DMS 273 (cell line): ENCODE measurements around the gene TENT4A.

ENCODE experiments used
- DNase-seq: peaks from one replicate; lab custom pipeline; 2025; ENCODE audit not compliant: unreplicated experiment; lab: John Stamatoyannopoulos, UW

The TENT4A gene

DNA sequence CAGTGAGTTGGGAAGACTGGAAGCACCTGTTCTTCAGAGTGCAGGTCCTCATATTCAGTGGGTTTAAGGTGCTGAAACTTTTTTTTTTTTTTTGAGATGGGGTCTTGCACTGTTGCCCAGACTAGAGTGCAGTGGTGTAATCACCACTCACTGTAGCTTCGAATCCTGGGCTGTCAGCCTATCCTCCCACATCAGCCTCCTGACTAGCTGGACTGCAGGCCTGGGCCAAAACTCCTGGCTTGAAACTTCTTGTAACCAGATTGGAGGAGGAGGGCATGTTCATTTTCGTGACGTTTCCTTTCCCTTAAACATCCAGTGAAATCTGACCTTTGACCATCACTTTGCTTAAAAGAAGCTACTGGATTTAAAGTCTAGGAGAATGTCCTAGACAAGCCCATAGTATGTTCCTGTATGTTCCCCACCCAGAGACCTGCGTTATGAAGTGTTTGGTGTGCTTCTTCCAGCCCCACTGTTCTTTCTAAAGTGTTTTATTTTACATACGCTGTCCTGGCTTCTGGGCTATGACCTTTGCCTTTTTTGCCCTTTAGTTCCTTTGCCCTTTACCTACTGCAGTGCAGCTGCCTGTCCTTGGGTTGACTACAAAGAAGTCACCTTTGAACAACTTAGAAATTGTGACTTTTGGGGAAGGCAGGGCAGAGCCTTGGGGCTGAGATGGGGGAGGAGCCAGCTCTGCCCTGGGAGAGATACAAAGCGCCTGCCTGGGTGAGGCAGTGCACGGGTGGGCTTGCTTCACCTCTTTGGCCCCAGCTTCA lies 18.4 kb downstream of the TENT4A start:
- no peak for DNase-seq

GRCh38 chr5:6732634-6733410 lies 19.6 kb downstream of the TENT4A start:
- DNase-seq: peak; percentile 54

GRCh38 chr5:6733411-6734242 lies 20.4 kb downstream of the TENT4A start:
- DNase-seq: no peak

- no peak for DNase-seq
Measured at GRCh38 chr5:6734243-6734700, 21.0 kb downstream of the TENT4A start.

- DNase-seq: no peak
Measured at GRCh38 chr5:6734781-6735180, 21.5 kb downstream of the TENT4A start.

GRCh38 chr5:6736106-6736505 lies 22.9 kb downstream of the TENT4A start:
- DNase-seq: no peak

DNA sequence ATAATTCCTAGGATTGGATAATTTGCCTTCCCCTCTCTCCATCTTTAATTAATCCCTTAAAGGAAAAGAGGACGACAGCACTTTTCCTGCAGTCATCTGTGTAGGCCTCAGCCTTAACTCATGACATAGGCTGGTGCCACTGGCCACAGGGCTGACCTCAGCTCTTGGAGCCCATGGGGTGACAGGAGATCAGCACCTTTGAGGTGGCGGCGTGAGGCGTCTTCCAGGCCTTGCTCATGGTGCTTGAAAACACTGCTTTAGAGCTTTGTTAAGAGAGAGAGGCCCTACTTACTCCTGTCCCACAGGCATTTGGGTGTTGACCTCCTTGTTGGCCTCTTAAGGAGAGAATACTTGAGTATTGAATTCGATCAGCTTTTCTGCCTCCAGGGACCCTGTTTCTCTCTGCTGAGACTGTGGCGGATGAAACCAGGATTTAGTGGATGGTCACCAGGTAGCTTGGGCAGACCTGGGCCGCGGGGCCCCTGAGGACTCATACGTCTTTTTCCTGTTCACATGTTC lies 23.4 kb downstream of the TENT4A start:
- no peak for DNase-seq

- DNase-seq: no peak
Measured at GRCh38 chr5:6737043-6737941, 24.1 kb downstream of the TENT4A start.

GRCh38 chr5:6739603-6740002 lies 26.4 kb downstream of the TENT4A start:
- DNase-seq: no peak

DNA sequence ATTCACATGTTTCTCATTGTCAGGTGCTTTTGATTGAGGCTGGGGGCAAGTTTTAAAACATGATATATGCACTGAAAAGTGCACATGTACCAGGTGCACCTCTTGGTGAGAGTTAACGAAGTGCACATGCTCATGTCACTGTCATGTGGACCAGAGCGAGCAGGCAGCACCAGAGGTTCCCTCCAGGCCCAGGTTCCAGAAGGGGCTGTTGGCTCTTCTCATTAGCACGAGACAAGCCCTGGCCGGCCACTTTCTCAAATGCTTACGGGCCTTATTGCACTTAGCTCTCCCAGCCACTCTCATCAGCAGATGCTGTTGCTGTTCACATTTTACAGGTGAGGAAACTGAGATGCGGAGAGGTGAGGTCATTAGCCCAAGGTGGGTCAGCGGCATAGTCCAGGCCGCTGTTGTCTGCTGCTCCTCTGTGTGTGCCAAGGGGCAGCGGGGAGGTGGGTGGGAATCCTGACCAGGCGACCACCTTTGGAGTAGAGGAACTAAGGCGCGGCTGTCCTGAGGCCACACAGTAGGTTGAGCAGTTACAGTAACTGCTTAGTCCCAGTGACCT lies 27.4 kb downstream of the TENT4A start:
- no peak for DNase-seq

GRCh38 chr5:6742081-6742758 lies 29.0 kb downstream of the TENT4A start:
- no peak for DNase-seq

GRCh38 chr5:6743161-6743560 lies 29.9 kb downstream of the TENT4A start:
- no peak for DNase-seq

DNA sequence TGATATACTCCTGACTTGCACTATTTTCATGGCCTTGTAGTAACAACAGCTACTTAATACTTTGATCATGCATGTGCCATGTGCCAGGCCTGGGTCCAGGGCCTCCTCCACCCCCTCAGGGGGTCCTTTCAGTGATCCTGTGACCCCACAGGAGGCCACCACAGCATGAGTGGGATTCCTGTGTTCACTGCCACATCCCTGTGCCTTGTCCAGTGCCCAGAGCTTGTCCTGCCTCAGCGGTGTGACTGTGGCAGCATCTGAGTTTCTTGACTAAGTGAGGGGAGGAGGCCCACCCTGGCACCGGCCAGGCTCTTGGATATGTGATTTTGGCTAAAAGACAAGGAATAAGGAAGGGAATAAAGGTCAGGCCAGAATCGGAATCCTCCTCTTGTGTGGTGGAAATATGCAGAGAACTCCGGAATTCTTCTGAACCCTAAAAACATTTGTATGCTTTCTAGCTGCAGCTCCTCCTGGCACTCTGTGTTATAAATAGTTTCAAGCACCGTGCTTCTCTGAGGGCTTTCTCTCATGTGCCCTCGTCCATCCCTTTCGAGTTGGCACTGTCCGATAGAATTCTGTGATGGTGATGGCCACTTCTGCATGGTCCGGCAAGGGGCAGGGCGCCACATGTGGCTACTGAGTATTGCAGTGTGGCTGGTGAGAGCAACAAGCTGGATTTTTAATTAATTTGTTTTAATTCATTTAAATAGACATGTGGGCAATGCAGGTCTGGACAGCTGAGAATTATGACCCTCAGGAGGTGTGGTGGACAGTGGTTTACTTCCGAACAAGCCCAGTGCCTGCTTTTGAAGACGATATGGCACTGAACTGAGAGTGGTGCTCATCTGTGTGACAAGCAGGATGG lies 31.8 kb downstream of the TENT4A start:
- DNase-seq: no peak

GRCh38 chr5:6745706-6746222 lies 32.5 kb downstream of the TENT4A start:
- DNase-seq: peak; percentile 61

- DNase-seq: no peak
Measured at GRCh38 chr5:6746244-6746643, 33.0 kb downstream of the TENT4A start.

DNA sequence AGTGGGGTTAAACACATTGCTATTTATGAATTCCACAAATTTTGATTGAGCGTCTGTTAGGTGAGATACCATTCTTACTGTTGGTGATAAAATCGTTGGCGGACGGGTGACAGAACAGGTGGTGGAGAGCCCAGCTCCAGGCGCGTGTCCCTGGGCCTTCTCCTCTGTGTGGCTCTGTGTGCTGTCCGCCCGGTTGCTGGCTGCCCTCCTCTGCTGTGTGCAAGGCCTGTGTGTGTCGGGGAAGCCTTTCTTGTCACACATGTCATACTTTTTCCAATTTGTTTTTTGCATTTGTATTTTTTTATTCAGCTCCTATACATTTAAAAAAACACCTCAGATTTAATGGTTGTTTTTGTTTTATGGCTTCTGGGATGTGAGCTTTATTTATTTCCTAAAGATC lies 33.9 kb downstream of the TENT4A start:
- DNase-seq: no peak

GRCh38 chr5:6748142-6748541 lies 34.9 kb downstream of the TENT4A start:
- DNase-seq: no peak
